DND-41 (cell line): ENCODE data around the gene LSP1.

Source experiments
- EZH2 ChIP-seq: IDR thresholded peaks from 3 replicates; pipeline ENCODE4 v1.6.1; 2012; ENCODE audit warnings: borderline replicate concordance, low read depth, mild to moderate bottlenecking, moderate library complexity, low read length, inconsistent platforms; ENCODE audit not compliant: severe bottlenecking
- TF ChIP-seq, protein P1 (sequence below): IDR thresholded peaks from 2 replicates; pipeline ENCODE4 v1.5.1; 2012; ENCODE audit warnings: borderline replicate concordance, low read length, moderate library complexity, mild to moderate bottlenecking; ENCODE audit not compliant: poor library complexity, severe bottlenecking; ENCODE audit errors: extremely low read depth

DNA sequence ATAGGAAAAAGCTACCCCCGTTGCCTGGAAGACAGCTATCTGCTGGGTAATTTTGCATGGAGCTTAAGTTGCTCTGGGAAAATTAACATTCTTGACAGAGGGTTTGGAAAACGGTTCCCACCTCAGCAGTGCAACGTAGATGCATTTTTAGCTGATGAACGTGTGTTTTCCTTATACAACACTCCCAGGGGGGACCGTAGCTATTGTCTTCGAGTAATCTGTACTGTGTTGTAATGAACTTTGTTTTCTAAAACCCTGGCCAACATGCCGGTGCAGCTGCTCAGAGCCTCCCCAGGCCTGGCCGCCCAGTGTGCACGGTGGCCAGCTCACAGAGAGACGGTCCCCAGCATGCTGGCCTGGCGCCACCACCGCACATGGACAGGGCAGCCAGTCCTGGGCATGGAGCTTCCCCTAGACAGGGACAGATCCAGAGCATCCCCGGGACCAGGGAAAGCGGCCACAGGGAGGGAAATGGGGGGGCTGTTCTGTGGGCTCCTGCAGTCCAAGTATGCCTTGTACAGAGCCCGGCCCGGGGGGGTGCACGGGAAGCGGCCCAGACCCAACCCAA, 68.8 kb downstream of the LSP1 start:
- TF ChIP-seq, protein P1, sequence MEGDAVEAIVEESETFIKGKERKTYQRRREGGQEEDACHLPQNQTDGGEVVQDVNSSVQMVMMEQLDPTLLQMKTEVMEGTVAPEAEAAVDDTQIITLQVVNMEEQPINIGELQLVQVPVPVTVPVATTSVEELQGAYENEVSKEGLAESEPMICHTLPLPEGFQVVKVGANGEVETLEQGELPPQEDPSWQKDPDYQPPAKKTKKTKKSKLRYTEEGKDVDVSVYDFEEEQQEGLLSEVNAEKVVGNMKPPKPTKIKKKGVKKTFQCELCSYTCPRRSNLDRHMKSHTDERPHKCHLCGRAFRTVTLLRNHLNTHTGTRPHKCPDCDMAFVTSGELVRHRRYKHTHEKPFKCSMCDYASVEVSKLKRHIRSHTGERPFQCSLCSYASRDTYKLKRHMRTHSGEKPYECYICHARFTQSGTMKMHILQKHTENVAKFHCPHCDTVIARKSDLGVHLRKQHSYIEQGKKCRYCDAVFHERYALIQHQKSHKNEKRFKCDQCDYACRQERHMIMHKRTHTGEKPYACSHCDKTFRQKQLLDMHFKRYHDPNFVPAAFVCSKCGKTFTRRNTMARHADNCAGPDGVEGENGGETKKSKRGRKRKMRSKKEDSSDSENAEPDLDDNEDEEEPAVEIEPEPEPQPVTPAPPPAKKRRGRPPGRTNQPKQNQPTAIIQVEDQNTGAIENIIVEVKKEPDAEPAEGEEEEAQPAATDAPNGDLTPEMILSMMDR, result no peak
- TF ChIP-seq EZH2, result no peak
